Measurements from ENCODE around the gene SCMH1. TPM values are rescaled to one million over a fixed set of nuclear protein-coding genes. Genes with fewer than 3 reads are reported as not detected.

SCMH1 gene
- total RNA-seq, 2 experiments from 2014 or later = 25.3 to 26.1 TPM

DNA sequence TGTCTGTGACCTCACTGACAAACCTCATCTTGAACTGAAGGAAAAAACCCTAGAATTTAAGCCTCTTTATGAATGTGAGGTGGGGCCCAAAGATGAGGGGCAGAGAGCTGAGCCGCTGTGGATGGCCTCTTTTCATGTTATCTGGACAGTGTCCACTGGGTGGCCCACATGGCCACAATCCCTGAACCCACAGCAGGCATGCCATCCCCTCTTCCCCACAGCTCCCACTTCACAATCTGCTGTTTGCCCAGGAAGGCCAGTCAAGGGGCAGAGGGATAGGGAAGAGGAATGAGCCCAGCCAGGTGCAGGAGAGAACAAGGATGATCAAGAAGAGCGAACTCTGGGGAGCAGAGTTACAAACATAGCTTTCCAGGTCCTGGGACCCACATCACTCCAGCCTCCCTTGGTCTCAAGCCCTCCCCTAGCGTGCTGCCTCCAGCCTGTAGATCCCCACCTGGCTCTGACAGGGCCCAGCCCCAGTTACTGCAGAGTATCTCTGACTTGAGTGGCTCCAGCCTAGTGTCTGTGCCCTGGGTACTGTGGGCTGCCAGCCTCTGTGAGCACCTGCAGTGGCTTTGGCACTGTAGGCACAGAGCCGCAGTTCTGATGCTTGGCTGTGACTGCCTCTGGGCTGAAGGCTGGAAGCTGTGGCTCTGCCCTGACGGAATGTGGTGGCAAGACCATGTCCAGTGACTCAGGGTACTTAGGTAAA, 218.7 kb downstream of the SCMH1 start:
- intact Hi-C loops (cut with micrococcal nuclease) = no loop called here
- H3K9me3 Mint-ChIP-seq = no peaks in the 10 kb centered on the region
- DNase-seq (no peak), ATAC-seq (no peak)
- H3K27me3 Mint-ChIP-seq = no peaks in the 10 kb centered on the region
- CTCF ChIA-PET = no interaction called here
- H3K36me3 Mint-ChIP-seq (ENCODE audit: low read depth) = peaks cover 15% of the 10 kb centered on the region
- H3K4me1 Mint-ChIP-seq (ENCODE audit: low read depth) = peaks cover 7% of the 10 kb centered on the region
- H3K27ac Mint-ChIP-seq = no peak overlapping the region
- TF ChIP-seq, protein P1, sequence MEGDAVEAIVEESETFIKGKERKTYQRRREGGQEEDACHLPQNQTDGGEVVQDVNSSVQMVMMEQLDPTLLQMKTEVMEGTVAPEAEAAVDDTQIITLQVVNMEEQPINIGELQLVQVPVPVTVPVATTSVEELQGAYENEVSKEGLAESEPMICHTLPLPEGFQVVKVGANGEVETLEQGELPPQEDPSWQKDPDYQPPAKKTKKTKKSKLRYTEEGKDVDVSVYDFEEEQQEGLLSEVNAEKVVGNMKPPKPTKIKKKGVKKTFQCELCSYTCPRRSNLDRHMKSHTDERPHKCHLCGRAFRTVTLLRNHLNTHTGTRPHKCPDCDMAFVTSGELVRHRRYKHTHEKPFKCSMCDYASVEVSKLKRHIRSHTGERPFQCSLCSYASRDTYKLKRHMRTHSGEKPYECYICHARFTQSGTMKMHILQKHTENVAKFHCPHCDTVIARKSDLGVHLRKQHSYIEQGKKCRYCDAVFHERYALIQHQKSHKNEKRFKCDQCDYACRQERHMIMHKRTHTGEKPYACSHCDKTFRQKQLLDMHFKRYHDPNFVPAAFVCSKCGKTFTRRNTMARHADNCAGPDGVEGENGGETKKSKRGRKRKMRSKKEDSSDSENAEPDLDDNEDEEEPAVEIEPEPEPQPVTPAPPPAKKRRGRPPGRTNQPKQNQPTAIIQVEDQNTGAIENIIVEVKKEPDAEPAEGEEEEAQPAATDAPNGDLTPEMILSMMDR (IDR thresholded peaks at IDR 0.05) = no peak
- H3K4me3 Mint-ChIP-seq = no peak overlapping the region
- POLR2A ChIA-PET = interaction anchor here (0.6 to 1.6 kb wide), 4 partner anchors 8 to 27 kb away, joined by 3 to 4 read pairs (median 4); no protein-coding TSS in a partner anchor

DNA sequence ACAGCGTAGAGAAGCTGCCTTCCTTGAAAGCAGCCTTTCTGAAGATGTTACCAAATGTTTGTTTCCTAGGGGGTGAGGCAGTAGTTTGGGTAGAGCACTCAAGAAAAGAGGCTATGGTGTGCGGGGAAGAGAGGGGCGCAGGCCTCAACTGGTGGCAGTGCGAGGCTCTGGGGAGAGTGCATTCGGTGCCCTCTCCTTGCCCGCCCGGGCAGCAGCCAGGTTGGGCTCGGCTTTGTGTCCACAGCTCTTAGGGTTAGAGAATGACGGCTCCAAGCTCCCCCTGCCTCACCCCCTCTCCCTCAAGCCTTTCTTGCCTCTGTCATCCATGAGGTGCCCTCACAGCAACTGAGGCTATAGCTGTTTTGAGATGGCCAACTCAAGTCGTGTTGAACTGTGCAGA, 219.7 kb downstream of the SCMH1 start:
- no peak for DNase-seq
- no peak overlapping the region for H3K27ac Mint-ChIP-seq
- no peaks in the 10 kb centered on the region for H3K27me3 Mint-ChIP-seq
- ChIA-PET POLR2A (interaction anchor here (1.0 to 1.3 kb wide), 2 partner anchors 18 to 26 kb away, joined by 3 to 5 read pairs; no protein-coding TSS in a partner anchor), CTCF (interaction anchor here (0.9 kb wide), 1 partner anchor 19 kb away, joined by 3 read pairs; no protein-coding TSS in a partner anchor)
- no peak for ATAC-seq
- no peak overlapping the region for H3K4me3 Mint-ChIP-seq
- H3K36me3 Mint-ChIP-seq (ENCODE audit: low read depth) = peaks cover 10% of the 10 kb centered on the region
- H3K4me1 Mint-ChIP-seq (ENCODE audit: low read depth) = peaks cover 7% of the 10 kb centered on the region
- TF ChIP-seq, protein P1 (IDR thresholded peaks at IDR 0.05) = no peak
- H3K9me3 Mint-ChIP-seq = no peaks in the 10 kb centered on the region
- intact Hi-C loops (cut with micrococcal nuclease) = no loop called here

DNA sequence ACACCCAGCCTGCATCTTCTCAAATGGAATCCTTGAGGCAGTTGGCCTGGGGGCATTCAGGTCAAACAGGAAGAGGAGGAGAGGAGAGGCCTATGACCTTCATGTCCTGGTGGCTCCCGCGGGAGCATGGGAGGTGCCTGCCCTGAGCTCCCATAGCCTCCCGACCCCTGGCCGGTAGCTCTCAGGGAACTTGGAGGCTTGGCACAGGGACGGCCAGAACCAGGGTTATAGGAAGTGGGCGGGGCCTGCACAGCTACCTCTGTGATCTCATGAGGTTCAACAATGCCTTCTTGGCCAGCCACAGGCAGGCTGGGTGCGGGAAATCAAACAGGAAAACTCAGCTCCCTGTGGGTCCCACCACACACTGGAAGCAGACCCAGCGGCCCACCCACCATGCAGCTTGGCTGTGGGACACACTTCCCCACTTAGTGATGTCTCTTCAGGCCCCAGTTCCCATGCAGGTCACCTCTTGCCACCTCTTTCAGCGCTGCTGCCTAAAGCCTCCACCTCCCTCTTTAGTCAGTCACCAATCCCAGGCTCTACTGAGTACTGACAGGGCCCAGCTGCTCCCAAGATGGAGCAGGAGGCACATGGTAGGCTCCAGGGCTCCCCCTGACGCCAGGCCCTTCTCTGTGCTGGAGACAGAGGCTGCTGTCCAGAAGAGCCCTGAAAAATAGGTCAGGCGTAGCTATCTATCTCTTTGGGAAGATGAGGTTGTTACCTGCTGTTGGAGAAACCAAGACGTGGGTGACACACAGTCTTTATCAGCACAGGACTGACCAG, 220.4 kb downstream of the SCMH1 start, which contains the start of gene SLFNL1:
Gene SLFNL1, minus strand, starts transcription at position 200 of the 783 bp plus-strand sequence. CDS start 1,065 bp downstream, outside the sequence.
- ChIA-PET CTCF (interaction anchor here (0.9 kb wide), 1 partner anchor 18 kb away, joined by 3 read pairs; no protein-coding TSS in a partner anchor), POLR2A (interaction anchor here (0.8 to 1.7 kb wide), 6 partner anchors 10 to 42 kb away, joined by 3 to 5 read pairs (median 4); partner anchors contain the start of gene CTPS1)
- Mint-ChIP-seq H3K27ac (no peak within 1 kb of the TSS), H3K27me3 (no peaks in the 10 kb centered on the region), H3K36me3 (ENCODE audit: low read depth) (peaks cover 7% of the 10 kb centered on the region), H3K4me1 (ENCODE audit: low read depth) (peaks cover 7% of the 10 kb centered on the region), H3K9me3 (no peaks in the 10 kb centered on the region), H3K4me3 (no peak within 1 kb of the TSS)
- TF ChIP-seq, protein P1 (IDR thresholded peaks at IDR 0.05) = no peak
- ATAC-seq (no peak), DNase-seq (peak; percentile 18)
- intact Hi-C loops (cut with micrococcal nuclease) = no loop called here

DNA sequence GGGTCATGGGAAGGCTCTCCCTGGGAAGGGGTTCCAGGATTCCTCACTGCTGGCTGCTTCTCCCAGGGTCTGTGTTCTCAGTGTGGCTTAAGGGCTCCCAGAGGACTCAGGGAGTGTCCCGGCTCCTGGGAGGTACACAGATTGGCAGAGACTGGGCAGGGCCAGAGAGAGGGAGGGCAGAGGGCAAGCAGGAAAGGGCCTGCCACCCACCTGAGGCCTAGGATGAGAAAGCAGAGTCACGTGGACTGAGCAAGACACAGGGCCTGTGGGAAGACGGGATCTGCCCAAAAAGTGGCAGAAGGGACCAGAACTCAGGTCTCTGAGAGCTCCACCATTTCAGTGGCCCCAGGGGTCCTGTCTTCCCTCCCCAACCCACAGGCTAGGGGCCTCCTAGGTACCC, 221.5 kb downstream of the SCMH1 start:
- ChIA-PET CTCF (no interaction called here), POLR2A (interaction anchor here (1.0 to 1.7 kb wide), 4 partner anchors 13 to 41 kb away, joined by 3 to 7 read pairs (median 5); partner anchors contain the start of gene CTPS1)
- TF ChIP-seq, protein P1 (IDR thresholded peaks at IDR 0.05) = no peak
- intact Hi-C loops (cut with micrococcal nuclease) = no loop called here
- Mint-ChIP-seq H3K4me3 (no peak overlapping the region), H3K4me1 (ENCODE audit: low read depth) (peaks cover 3% of the 10 kb centered on the region), H3K36me3 (ENCODE audit: low read depth) (peaks cover 6% of the 10 kb centered on the region), H3K27me3 (no peaks in the 10 kb centered on the region), H3K9me3 (no peaks in the 10 kb centered on the region), H3K27ac (no peak overlapping the region)
- ATAC-seq (no peak), DNase-seq (no peak)
